ENCODE measurements around the gene MYLK3.

MYLK3 gene

GRCh38 chr16:46720619-46721018, 27.5 kb downstream of the MYLK3 start:
- no peak overlapping the region for H3K4me3 Mint-ChIP-seq
- no peaks in the 10 kb centered on the region for H3K4me1 Mint-ChIP-seq (ENCODE audit: low read depth)
- H3K36me3 Mint-ChIP-seq (ENCODE audit: low read depth), result no peaks in the 10 kb centered on the region
- peaks cover under 1% of the 10 kb centered on the region for H3K27me3 Mint-ChIP-seq
- H3K9me3 Mint-ChIP-seq, result peaks cover 3% of the 10 kb centered on the region
- no peak overlapping the region for H3K27ac Mint-ChIP-seq

- Mint-ChIP-seq H3K9me3 (peaks cover 3% of the 10 kb centered on the region), H3K27me3 (no peaks in the 10 kb centered on the region), H3K36me3 (ENCODE audit: low read depth) (no peaks in the 10 kb centered on the region), H3K27ac (no peak overlapping the region), H3K4me1 (ENCODE audit: low read depth) (no peaks in the 10 kb centered on the region), H3K4me3 (no peak overlapping the region)
Observed at GRCh38 chr16:46719528-46719927, 28.6 kb downstream of the MYLK3 start.

GRCh38 chr16:46718214-46718613, 29.9 kb downstream of the MYLK3 start:
- Mint-ChIP-seq H3K4me3 (no peak overlapping the region), H3K36me3 (ENCODE audit: low read depth) (no peaks in the 10 kb centered on the region), H3K4me1 (ENCODE audit: low read depth) (no peaks in the 10 kb centered on the region), H3K27me3 (no peaks in the 10 kb centered on the region), H3K27ac (no peak overlapping the region), H3K9me3 (peaks cover 3% of the 10 kb centered on the region)

GRCh38 chr16:46717692-46718091, 30.5 kb downstream of the MYLK3 start:
- H3K27ac Mint-ChIP-seq, result no peak overlapping the region
- H3K4me1 Mint-ChIP-seq (ENCODE audit: low read depth), result peaks cover under 1% of the 10 kb centered on the region
- no peak overlapping the region for H3K4me3 Mint-ChIP-seq
- H3K9me3 Mint-ChIP-seq, result no peaks in the 10 kb centered on the region
- H3K27me3 Mint-ChIP-seq, result no peaks in the 10 kb centered on the region
- no peaks in the 10 kb centered on the region for H3K36me3 Mint-ChIP-seq (ENCODE audit: low read depth)

GRCh38 chr16:46715769-46716305, 32.3 kb downstream of the MYLK3 start:
- no peak overlapping the region for H3K4me3 Mint-ChIP-seq
- H3K27me3 Mint-ChIP-seq, result no peaks in the 10 kb centered on the region

GRCh38 chr16:46714797-46715591, 33.1 kb downstream of the MYLK3 start:
- Mint-ChIP-seq H3K9me3 (no peaks in the 10 kb centered on the region), H3K4me1 (ENCODE audit: low read depth) (peaks cover 5% of the 10 kb centered on the region), H3K4me3 (no peak overlapping the region), H3K27ac (no peak overlapping the region), H3K36me3 (ENCODE audit: low read depth) (no peaks in the 10 kb centered on the region), H3K27me3 (no peaks in the 10 kb centered on the region)

More at GRCh38 chr16:46715769-46716305, 32.3 kb downstream of the MYLK3 start:
- H3K27ac Mint-ChIP-seq, result no peak overlapping the region
- peaks cover 5% of the 10 kb centered on the region for H3K4me1 Mint-ChIP-seq (ENCODE audit: low read depth)
- H3K9me3 Mint-ChIP-seq, result no peaks in the 10 kb centered on the region
- no peaks in the 10 kb centered on the region for H3K36me3 Mint-ChIP-seq (ENCODE audit: low read depth)

- H3K27me3 Mint-ChIP-seq, result no peaks in the 10 kb centered on the region
- no peak overlapping the region for H3K4me3 Mint-ChIP-seq
- peaks cover 5% of the 10 kb centered on the region for H3K4me1 Mint-ChIP-seq (ENCODE audit: low read depth)
- no peak overlapping the region for H3K27ac Mint-ChIP-seq
- H3K36me3 Mint-ChIP-seq (ENCODE audit: low read depth), result no peaks in the 10 kb centered on the region
- no peaks in the 10 kb centered on the region for H3K9me3 Mint-ChIP-seq
Observed at GRCh38 chr16:46713634-46714033, 34.5 kb downstream of the MYLK3 start.

- Mint-ChIP-seq H3K27ac (no peak overlapping the region), H3K4me3 (no peak overlapping the region)
Observed at GRCh38 chr16:46712911-46713310, 35.2 kb downstream of the MYLK3 start.

GRCh38 chr16:46711106-46712058, 36.8 kb downstream of the MYLK3 start:
- Mint-ChIP-seq H3K4me1 (ENCODE audit: low read depth) (peaks cover 5% of the 10 kb centered on the region), H3K9me3 (no peaks in the 10 kb centered on the region), H3K27me3 (no peaks in the 10 kb centered on the region), H3K27ac (no peak overlapping the region), H3K4me3 (no peak overlapping the region), H3K36me3 (ENCODE audit: low read depth) (no peaks in the 10 kb centered on the region)

More at GRCh38 chr16:46712911-46713310, 35.2 kb downstream of the MYLK3 start:
- H3K4me1 Mint-ChIP-seq (ENCODE audit: low read depth), result peaks cover 5% of the 10 kb centered on the region
- H3K9me3 Mint-ChIP-seq, result no peaks in the 10 kb centered on the region
- H3K36me3 Mint-ChIP-seq (ENCODE audit: low read depth), result no peaks in the 10 kb centered on the region
- no peaks in the 10 kb centered on the region for H3K27me3 Mint-ChIP-seq

- Mint-ChIP-seq H3K4me1 (ENCODE audit: low read depth) (peaks cover 5% of the 10 kb centered on the region), H3K9me3 (no peaks in the 10 kb centered on the region), H3K36me3 (ENCODE audit: low read depth) (no peaks in the 10 kb centered on the region), H3K27ac (no peak overlapping the region), H3K27me3 (no peaks in the 10 kb centered on the region), H3K4me3 (no peak overlapping the region)
Observed at GRCh38 chr16:46709469-46710005, 38.6 kb downstream of the MYLK3 start.

- Mint-ChIP-seq H3K4me3 (no peak overlapping the region), H3K9me3 (no peaks in the 10 kb centered on the region), H3K36me3 (ENCODE audit: low read depth) (peaks cover 10% of the 10 kb centered on the region), H3K4me1 (ENCODE audit: low read depth) (no peaks in the 10 kb centered on the region), H3K27me3 (no peaks in the 10 kb centered on the region), H3K27ac (no peak overlapping the region)
Observed at GRCh38 chr16:46706642-46707041, 41.5 kb downstream of the MYLK3 start.

GRCh38 chr16:46702030-46702429, 46.1 kb downstream of the MYLK3 start:
- Mint-ChIP-seq H3K9me3 (no peaks in the 10 kb centered on the region), H3K4me3 (no peak overlapping the region), H3K36me3 (ENCODE audit: low read depth) (peaks cover 36% of the 10 kb centered on the region), H3K27me3 (no peaks in the 10 kb centered on the region), H3K4me1 (ENCODE audit: low read depth) (no peaks in the 10 kb centered on the region), H3K27ac (no peak overlapping the region)

GRCh38 chr16:46701615-46702014, 46.5 kb downstream of the MYLK3 start:
- no peaks in the 10 kb centered on the region for H3K27me3 Mint-ChIP-seq
- no peak overlapping the region for H3K4me3 Mint-ChIP-seq
- peaks cover 38% of the 10 kb centered on the region for H3K36me3 Mint-ChIP-seq (ENCODE audit: low read depth)
- H3K27ac Mint-ChIP-seq, result no peak overlapping the region
- H3K9me3 Mint-ChIP-seq, result no peaks in the 10 kb centered on the region
- H3K4me1 Mint-ChIP-seq (ENCODE audit: low read depth), result no peaks in the 10 kb centered on the region

GRCh38 chr16:46700048-46700447, 48.1 kb downstream of the MYLK3 start:
- no peaks in the 10 kb centered on the region for H3K4me1 Mint-ChIP-seq (ENCODE audit: low read depth)
- H3K27me3 Mint-ChIP-seq, result no peaks in the 10 kb centered on the region
- H3K36me3 Mint-ChIP-seq (ENCODE audit: low read depth), result peaks cover 53% of the 10 kb centered on the region
- H3K4me3 Mint-ChIP-seq, result no peak overlapping the region
- no peak overlapping the region for H3K27ac Mint-ChIP-seq
- H3K9me3 Mint-ChIP-seq, result no peaks in the 10 kb centered on the region

- Mint-ChIP-seq H3K4me3 (no peak overlapping the region), H3K36me3 (ENCODE audit: low read depth) (peaks cover 62% of the 10 kb centered on the region), H3K9me3 (no peaks in the 10 kb centered on the region), H3K4me1 (ENCODE audit: low read depth) (no peaks in the 10 kb centered on the region), H3K27me3 (no peaks in the 10 kb centered on the region), H3K27ac (no peak overlapping the region)
Observed at GRCh38 chr16:46696957-46697356, 51.2 kb downstream of the MYLK3 start.
